SK-N-DZ (cell line): ENCODE results near the gene AP5Z1.

ENCODE experiments used
- DNase-seq: peaks from one replicate; pipeline ENCODE4 v3.0.0-alpha.2; 2015; ENCODE audit warnings: low spot score

Gene AP5Z1

GRCh38 chr7:4745265-4745919, 30.0 kb upstream of the AP5Z1 start:
- no peak for DNase-seq

GRCh38 chr7:4745971-4746919, 29.2 kb upstream of the AP5Z1 start:
- no peak for DNase-seq

- no peak for DNase-seq
Measured at GRCh38 chr7:4747013-4747412, 28.4 kb upstream of the AP5Z1 start.

GRCh38 chr7:4747746-4748145, 27.7 kb upstream of the AP5Z1 start:
- DNase-seq = no peak

- DNase-seq = no peak
Measured at GRCh38 chr7:4748231-4748681, 27.2 kb upstream of the AP5Z1 start.

GRCh38 chr7:4749363-4749762, 26.1 kb upstream of the AP5Z1 start:
- no peak for DNase-seq

- no peak for DNase-seq
Measured at GRCh38 chr7:4749798-4750197, 25.6 kb upstream of the AP5Z1 start.

- no peak for DNase-seq
Measured at GRCh38 chr7:4751398-4751947, 23.9 kb upstream of the AP5Z1 start.

- peak; percentile 44 for DNase-seq
Measured at GRCh38 chr7:4753598-4754432, 21.6 kb upstream of the AP5Z1 start.

- DNase-seq = no peak
Measured at GRCh38 chr7:4754433-4755010, 20.9 kb upstream of the AP5Z1 start.

GRCh38 chr7:4755045-4755444, 20.4 kb upstream of the AP5Z1 start:
- DNase-seq = no peak

- DNase-seq = no peak
Measured at GRCh38 chr7:4758111-4758510, 17.3 kb upstream of the AP5Z1 start.

- DNase-seq = no peak
Measured at GRCh38 chr7:4758791-4759190, 16.6 kb upstream of the AP5Z1 start.

GRCh38 chr7:4759211-4759610, 16.2 kb upstream of the AP5Z1 start:
- no peak for DNase-seq

- DNase-seq = no peak
Measured at GRCh38 chr7:4760952-4761351, 14.5 kb upstream of the AP5Z1 start.

- no peak for DNase-seq
Measured at GRCh38 chr7:4762121-4763055, 13.0 kb upstream of the AP5Z1 start.

- no peak for DNase-seq
Measured at GRCh38 chr7:4763091-4763793, 12.2 kb upstream of the AP5Z1 start.

- DNase-seq = no peak
Measured at GRCh38 chr7:4763794-4764185, 11.6 kb upstream of the AP5Z1 start.

GRCh38 chr7:4764402-4765007, 10.9 kb upstream of the AP5Z1 start:
- no peak for DNase-seq
